Ovary (tissue), 3 donors: ENCODE results near the gene COX4I2.

Experiments used
- POLR2A ChIP-seq: fragments of 450-650 bp; IDR thresholded peaks from one replicate; pipeline ENCODE4 v1.6.1; 2017; ENCODE audit warnings: antibody characterized with exemption, mild to moderate bottlenecking, moderate library complexity
- TF ChIP-seq, protein P1 (sequence below), 3 donors: fragments of 450-650 bp in 2 of 3; fragments of 200-600 bp in 1 of 3; IDR thresholded peaks; one replicate each; pipeline versions ENCODE4 v1.5.1 to v1.8.0; 2016 to 2022; ENCODE audit warnings: antibody characterized with exemption in 3 of 3, mild to moderate bottlenecking in 1 of 3
- donor health status: DM: no; HTN: no; CAD: no.

DNA sequence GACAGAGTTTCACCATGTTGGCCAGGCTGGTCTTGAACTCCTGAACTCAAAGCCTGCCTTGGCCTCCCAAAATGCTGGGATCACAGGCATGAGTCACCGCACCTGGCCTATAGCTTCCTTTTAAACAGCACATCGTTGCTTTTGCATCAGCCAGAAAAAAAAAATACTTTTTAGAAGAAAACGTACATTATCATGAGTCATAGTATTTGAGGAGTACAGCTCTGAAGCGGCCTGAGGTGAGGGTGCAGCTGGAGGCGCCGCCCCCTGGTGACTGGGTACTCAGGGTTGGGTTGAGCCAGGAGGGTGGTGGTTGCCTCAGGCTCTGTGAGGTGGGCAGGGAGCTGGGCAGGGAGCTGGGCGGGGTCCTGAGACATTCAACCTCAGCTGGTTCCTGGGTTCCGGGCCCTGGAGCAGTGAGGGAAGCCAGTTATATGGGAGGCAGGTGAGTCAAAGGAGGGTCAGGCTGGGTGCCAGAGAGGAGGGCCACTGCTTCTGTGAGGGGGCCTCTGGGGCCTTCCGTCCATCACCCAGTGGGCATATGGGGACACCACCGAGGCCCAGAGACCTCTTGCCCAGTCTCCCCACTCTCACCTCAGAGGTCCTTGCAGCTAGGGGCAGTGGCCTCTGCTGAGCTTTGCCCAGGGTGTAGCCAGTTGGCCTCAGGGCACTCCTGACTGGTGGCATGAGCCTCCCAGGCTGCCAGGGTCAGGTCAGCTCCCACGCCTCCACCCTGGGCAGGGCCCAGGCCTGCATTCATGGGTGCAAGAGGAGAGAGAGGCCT is 44.3 kb upstream of the COX4I2 start:
- TF ChIP-seq POLR2A, result no peak
- TF ChIP-seq, protein P1, sequence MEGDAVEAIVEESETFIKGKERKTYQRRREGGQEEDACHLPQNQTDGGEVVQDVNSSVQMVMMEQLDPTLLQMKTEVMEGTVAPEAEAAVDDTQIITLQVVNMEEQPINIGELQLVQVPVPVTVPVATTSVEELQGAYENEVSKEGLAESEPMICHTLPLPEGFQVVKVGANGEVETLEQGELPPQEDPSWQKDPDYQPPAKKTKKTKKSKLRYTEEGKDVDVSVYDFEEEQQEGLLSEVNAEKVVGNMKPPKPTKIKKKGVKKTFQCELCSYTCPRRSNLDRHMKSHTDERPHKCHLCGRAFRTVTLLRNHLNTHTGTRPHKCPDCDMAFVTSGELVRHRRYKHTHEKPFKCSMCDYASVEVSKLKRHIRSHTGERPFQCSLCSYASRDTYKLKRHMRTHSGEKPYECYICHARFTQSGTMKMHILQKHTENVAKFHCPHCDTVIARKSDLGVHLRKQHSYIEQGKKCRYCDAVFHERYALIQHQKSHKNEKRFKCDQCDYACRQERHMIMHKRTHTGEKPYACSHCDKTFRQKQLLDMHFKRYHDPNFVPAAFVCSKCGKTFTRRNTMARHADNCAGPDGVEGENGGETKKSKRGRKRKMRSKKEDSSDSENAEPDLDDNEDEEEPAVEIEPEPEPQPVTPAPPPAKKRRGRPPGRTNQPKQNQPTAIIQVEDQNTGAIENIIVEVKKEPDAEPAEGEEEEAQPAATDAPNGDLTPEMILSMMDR (IDR thresholded peaks at IDR 0.05), result no peak
